Right renal pelvis (tissue), 4 donors: ENCODE measurements around the gene SMIM3. TPM values are rescaled to one million over a fixed set of nuclear protein-coding genes. Genes with fewer than 3 reads are reported as not detected.

Experiments
- DNase-seq, 4 donors: peaks; one replicate each; pipeline ENCODE4 v3.0.0-alpha.2; 2013; ENCODE audit warnings: low read depth in 4 of 4, low spot score in 3 of 4, missing footprints in 1 of 4
- polyA plus RNA-seq, 4 donors: library from polyadenylated mRNA; unstranded; fragments of 120-200 nt; gene quantifications; one replicate each; pipeline ENCODE4 v1.2.1, GENCODE V29; 2013; ENCODE audit not compliant: insufficient read length in 4 of 4

The SMIM3 gene
- polyA plus RNA-seq, 4 donors = 22.9 to 26.1 (median 24.6) TPM

DNA sequence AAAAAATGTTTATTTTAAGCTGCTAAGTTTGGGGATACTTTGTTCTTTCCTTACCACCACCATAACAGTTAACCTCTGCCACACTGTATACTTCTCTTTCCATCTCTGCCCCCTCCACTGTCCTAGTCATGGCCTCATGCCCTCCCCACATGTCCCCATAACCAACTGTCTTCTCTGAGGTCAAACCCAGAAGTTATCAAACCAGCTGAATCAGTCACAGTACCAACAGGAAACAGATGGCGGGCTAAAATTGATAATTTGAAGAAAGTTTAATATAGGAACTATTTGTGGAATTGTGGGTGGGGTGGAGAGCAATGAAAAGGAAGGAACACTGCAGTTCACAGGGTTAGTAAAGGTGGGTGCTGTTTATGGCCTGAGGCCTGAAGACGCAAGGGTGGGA, 14.0 kb upstream of the SMIM3 start:
- DNase-seq = no peak

DNA sequence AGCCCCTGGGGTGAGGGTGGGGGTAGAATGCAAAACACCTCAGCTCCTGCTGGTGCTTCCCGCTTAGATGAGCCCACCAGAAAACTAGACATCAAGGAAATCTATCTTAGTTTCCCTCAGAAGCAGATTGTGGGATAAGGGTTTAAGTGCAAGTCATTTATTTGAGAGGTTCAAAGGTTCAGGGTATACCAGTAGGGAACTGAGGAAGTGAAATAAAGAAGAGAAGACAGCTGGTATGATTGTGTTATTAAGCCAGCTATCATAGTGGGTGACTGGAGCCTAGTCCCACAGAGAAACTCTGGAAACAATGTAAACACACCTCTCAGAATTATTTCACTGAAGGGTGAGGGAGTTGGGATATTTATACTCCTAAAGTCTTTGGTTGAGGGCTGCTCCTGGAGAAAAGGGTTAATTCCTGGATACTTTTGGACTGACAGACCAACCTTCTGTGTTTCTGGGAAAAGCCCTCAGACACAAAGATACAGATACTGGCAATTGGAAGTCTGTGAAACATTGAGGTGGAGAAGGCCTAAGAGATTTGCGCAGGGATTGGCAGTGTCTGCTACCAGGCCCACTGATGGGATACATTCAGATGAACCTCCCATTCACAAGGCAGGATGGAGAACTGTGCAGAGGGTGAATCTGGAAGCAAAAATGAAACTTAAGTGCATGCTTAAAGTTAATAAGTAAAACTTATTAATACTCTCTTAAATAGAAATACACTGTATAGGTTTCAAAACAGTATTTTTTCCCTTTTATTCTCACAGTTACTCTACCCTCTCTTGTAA, 13.4 kb upstream of the SMIM3 start:
- no peak for DNase-seq

DNA sequence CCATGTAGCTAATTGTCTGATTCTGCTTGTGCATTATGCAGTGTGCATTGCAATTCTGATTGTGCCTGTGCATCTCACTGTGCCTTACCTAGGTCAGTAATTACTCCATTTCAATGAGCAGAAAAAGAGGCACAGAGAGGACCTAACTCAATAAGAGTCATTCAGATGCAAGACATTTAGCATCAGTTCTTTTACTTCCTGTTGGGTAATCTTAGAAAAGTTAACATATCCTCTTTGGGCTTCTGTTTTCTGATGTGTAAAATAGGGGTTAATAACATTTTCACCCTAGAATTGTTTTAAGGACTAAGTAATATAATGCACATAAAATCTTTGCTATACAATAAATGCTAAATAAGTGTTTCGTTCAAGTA, 12.8 kb upstream of the SMIM3 start:
- no peak for DNase-seq

DNA sequence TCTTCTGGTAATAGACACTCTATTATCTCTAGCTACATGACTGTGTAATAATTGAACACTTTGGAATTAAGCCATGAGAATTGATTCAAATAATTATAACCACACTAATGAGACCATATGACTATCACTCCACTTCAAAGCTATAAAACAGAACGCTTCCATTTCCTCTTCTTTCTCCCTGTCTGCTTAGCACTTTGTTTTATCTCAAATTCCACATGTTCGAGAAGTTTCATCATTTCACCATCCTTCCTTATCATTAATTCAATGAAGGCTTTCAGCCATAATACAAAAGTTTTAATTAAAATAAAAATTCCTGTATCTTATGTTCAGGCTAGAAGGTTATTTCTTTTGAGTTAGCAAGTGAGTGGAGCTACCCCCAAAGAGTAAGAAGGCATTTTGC, 12.3 kb upstream of the SMIM3 start:
- no peak for DNase-seq

DNA sequence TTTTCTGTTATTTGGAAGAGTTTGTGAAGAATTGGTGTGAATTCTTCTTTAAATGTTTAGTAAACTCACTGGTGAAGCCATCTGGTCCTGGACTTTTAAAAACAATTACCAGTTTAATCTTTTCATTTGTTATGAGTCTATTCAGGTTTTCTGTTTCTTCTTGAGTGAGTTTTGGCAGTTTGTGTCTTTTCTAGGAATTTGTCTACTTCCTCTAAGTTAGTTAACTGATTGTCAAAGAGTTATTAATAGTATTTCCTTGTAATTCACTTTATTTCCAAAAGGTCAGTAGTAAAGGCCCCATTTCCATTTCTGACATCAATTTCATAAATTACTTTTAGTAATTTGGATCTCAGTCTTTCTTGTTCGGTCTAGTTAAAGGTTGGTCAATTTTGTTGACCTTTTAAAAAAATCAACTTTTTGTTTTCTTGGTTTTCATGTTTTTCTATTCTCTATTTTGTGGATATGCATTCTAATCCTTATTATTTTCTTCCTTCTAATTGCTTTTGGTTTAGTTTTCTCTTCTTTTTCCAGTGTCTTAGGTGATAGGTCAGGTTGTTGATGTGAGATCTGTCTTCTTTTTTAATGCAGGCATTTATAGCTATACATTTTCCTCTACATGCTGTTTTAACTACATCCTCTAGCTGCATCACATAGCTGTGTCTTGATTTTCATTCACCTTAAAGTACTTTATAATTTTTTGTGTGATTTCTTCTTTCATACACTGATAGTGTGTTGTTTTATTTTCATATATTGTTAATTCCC, 7.3 kb upstream of the SMIM3 start:
- no peak for DNase-seq

DNA sequence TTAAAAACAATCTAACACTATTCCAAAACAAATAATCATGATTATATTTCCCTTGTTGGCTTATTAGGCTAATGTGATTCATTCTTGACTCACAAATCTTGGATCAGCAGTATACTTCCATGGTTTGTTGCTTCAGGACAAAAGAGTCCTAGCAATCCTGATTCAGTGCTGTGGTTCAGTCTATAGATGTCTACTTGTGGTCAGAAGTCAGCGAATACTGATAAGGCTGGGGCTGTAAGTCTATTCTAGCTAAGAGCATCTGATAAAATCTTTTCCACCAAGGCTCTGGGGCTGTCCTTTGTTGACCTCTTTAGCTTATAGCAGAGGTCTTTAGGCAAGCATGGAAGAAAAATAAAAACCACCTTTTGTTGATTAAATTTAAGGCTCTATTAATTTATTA, 4.4 kb upstream of the SMIM3 start:
- no peak for DNase-seq

DNA sequence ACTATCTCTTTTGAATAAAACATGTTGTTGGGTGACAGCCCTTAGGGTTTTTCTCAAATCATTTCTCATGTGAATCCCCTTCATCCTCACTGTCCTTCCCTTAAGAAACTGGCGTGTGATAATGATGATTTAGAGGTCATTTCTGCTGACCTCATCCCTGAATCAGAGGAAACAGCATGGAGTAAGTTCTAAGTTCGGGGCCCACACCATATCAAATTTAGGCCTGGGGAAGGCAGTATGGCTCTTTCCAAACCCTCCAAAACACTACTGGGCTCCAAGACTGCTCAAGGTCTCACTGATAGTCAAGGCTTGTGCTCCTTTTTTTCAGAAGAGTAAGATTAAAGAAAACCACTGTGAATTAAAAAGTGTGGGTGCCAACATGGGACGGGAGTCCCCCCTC, 872 bp upstream of the SMIM3 start:
- DNase-seq = no peak

DNA sequence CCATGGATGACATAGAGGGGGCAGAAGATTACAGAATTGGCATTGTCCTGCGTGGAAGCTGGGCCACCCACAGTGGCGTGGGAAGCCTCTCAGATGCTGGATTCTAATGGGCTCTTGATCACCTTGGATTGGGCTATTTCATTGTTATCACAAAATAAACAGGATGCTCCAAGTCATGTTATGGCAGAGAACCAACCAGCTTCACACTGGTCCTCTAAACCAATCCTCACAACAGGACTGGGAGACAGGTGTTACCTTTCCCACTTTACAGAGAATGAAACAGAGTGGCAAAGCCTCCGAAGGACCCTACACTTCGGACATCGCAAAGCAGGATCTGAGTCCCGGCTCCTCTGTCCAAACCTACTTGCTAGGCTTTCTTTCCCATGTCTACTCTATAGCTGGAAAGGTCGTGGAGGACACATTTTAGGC, 455 bp upstream of the SMIM3 start:
- DNase-seq = no peak

DNA sequence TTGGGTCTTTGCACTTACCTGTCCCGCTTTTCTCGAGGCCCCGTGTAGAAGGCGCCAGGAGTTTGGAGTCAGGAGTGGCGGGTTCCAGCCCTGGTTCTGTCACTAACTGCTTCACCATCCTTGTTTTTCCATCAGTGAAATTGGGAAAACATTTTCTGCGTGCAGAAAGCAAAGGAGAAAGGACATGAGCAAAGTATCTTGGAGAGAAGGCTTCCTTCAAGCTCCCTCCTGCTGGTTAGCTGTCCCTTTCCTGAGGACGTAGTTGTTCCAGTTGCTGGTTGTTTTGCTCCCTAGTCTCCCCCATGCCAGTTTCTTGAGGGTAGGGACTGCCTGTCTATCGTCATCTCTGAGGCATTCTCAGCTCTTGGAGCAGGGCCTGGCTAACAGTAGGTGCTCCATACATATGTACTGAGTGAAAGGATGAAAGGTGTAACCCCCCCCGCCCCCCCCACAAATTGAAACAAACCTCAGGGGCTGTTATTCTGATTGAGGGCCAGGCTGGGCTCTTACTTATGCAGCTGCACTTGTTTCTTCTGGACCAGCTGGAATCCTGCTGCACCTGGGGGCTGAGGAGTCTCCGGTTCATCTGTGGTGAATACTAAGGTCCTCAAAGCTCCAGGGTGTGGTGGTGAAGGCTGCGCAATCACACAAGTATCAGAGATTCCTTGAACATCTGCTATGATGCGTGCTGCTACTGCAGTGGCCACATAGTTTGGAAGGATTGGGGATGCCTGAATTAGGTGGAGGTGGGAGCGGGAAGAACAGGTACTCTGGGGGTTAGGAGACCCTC, 1.0 kb downstream of the SMIM3 start:
- no peak for DNase-seq

DNA sequence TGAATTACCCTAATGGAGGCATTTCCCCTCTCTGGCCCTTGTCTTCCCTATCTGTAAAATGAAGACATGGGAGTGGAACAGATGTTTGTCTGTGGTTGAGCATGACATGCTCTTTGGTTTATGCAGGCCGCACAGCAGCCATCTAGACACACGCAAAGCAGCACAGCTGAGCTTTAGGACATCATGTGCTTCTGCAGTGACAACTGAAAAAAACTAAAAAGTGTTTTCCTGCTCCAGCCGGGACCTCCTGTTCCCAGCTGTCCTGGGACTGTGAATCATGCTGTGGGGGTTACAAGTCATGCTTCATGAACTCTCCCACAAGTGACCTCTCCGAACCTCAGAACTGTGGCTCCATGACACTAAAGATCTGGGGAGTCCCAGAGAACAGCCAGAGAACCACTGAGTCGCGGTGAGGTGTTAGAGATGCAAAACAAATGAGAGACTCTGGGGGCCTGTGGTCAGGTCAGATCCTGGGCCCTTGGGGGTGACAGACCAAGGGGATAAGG, 1.7 kb downstream of the SMIM3 start:
- DNase-seq = no peak

DNA sequence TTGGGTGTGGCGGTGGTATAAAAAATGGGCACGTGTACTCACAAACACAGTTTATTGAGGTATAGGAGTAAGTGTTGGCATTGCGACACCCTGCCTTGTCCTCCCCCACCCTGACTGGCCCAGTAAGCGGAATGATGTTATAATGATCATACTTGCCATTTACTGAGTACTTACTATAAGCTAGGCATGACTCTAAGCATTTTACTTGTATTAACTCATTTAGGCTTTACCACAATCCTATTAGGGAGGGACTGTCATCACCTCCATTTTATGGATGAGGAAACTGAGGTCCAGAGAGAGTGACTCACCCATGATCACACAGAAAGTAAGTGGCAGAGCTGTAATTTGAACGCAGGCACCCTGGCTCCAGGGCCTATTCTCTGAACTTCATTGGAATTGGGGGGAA, 2.3 kb downstream of the SMIM3 start:
- no peak for DNase-seq

DNA sequence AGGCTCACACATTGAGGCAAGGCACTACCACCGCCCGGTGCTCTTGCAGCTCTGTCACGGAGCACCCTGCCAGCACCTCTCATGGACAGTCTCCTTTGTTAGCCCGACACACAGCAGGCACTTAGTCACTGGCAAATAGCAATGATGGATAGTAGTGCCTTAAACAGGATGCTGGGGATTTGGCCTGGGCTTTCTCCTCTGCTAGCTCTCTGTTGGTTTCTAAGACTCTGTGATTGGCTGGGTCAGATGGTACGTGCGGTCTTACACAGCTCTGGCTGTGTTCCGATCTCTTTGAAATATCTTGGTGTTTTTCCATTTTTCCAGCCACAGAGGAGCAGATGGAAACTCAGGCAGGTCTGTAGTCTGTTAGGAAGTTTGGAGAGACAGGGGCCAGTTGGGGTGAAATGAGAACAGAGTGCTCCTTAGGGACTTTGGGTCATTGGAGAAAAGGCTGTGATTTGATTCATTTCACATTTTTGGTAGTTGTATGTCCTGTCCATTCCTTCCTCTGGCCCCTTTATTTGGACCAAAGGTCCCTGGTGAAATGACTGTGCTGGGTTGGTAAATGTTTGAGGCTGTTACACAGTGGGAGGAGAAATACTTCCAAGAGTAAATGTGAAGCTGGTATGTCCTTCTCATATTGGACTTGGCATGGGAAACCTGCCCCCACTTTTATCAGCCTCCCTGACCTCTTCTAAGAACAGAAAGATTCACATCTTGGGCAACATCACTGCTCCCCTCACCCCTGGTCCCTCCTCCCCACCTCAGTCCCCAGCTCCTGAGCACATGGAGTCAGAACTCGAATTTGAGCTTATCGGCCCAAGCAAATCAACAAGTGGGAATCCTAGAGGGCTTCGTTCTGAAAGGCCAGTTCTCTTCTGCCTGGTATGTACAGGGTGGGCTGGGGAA, 3.4 kb downstream of the SMIM3 start:
- no peak for DNase-seq

DNA sequence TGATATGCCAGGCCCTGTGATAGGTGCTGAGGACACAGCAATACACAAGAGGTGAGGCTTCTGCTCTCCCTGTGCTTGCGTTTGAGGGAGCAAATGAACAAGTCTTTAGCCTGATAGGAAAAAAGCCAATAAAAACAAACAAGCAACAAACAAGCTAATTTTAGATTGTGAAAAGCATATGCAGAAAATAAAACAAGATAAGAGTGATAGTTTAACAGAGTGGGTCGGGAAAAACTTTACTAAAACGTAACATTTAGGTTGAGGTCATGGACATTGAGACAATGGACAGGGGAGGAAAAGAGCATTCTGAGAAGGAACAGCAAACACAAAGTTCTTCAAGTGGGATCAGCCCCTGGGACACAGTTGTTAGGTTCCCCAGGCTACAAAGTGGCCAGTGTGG, 4.3 kb downstream of the SMIM3 start:
- no peak for DNase-seq

DNA sequence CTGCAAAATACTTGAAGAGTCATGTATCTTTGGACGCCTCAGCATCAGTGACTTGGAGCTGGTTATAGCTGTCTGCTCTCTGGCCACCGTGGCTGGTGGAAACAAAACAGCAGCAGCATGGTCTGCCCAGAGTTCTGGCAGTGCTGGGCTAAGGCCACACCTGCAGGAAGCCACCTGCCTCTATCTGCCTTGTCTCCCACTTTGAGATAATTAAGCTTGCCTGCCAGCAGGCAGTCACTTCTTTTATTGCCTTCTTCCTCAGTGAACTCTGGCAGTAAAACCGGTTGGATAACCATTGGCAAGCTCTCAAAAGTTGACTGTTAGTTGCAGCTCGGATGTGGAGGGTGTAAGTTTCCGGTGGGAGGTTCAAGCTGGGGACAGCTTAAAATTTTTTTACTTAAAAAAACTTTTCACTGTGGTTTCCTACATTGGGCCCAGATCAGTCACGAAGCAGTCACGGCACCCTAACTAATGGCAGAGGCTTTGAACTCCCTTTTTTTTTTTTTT, 4.9 kb downstream of the SMIM3 start:
- peak in 3 of 4 donors; percentile 81 to 89 (median 89) for DNase-seq

DNA sequence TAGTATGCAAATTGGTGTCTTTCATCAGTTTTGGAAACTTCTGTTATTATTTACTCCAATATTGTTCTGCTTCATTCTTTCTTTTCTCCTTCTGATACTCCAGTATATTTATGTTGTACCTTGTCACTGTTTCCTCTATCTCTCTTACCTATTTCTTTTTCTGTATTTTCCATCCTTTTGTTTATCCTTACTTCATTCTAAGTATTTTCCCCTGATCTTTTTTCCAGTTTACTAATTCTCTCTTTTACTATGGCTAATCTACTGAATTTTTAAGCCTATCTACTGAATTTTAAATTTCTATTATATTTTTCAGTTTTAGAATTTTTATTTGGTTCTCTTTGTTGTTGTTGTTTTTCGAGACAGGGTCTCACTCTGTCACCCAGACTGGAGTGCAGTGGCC, 7.4 kb downstream of the SMIM3 start:
- DNase-seq = no peak

DNA sequence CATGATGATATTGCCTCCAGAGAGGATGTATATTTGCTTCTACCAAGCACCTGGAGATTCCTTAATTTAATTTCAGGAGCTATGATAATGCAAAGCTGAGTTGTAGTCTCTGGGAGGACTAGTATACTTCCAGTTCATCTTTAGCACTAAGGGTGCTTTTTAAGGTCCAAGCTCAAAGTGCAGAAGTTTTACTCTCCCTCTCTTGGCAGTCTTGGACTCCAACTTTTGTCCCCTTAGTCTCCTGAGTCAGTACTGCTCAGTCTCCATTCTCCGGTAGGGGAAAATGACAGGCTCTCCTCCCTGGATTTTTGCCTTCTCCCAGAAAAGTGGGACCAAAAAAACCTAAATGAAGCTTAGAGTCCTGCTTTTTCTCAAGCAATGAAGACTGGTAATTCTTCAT, 8.3 kb downstream of the SMIM3 start:
- no peak for DNase-seq

DNA sequence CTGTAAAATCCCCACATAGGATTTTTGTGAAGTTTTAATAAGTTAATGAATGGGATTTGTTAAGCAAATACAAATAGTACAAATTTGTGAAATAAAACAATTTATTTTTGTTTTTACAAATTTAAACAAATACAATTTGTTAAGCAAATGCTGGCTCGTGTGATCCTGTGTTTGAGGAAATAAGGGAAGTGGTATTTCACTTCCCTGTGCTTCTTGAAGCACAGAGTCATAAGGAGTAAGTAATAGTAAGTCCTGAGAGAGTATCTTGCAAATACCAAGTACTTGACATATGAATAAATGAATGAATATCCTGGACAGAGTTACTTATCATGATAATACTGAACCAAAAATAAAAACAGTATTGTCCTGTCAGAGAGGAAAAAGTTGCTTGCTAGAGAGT, 9.1 kb downstream of the SMIM3 start:
- DNase-seq = no peak

DNA sequence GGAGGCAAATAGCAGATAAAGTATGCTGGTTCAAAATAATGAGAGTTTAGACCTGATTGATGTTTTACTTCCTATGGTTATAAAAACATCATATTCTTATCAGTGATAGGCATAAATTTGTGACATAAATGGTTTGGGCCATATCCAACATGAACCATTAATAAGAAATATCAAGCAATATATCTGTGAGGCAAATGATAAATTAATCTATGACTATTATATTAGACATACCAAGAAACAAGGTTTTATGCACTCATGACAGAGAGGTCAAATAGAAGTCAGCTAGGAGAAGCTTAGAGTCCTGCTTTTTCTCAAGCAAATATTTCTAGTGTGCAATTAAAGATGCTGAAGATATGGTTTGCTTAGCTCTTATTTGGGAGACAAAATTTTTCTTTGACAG, 10.4 kb downstream of the SMIM3 start:
- no peak for DNase-seq

DNA sequence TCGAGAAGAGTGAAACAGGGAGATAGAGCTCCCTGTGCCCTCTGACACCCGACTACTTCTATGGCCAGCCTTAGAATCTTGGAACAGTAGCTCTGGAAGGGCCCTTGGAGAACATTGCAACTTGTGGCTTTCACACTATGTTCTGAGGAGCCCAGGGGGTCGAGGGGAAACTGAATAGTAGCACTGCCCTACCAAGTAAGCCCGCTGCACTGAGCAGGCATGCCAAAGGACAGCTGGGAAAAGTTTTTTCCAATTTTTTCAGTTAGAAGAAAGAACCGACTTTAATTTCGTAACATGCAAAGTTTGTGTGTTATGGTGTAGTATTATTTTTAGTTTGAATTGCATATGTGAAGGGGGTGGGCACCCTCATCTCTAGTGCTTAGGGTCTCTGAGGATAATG, 10.9 kb downstream of the SMIM3 start:
- DNase-seq = no peak
